Stimulated activated naive CD8-positive, alpha-beta T cell treated with anti-CD3 and anti-CD28 coated beads, Interleukin-15, amount 100 ng/mL, for 72 hours (primary cell): ENCODE data around the gene UVSSA.
A peak's percentile ranks its signal among the peaks of the same experiment; 100 is the strongest.
"Not testable (repeated sequence)": the region's sequence is repeated elsewhere in the genome, so short reads cannot be mapped to it uniquely, and the experiment has no call there.

ENCODE experiments used
- ATAC-seq: fragments of 150-1000 bp; cut with Tn5 transposase; 2 replicates; pipeline ENCODE4 v1.10.0; 2021; ENCODE audit warnings: mild to moderate bottlenecking, moderate library complexity
- DNase-seq, 2 donors: peaks; one replicate each; pipeline ENCODE4 v3.0.0; 2021 to 2022
- H3K27ac Mint-ChIP-seq, 2 donors: one replicate each; pipeline ENCODE4 v1.8.0; 2022; ENCODE audit warnings: mild to moderate bottlenecking in 2 of 2, mixed read lengths in 2 of 2, moderate library complexity in 2 of 2
- H3K27me3 Mint-ChIP-seq: one replicate; pipeline ENCODE4 v1.8.0; 2022; ENCODE audit warnings: mixed read lengths
- H3K4me1 Mint-ChIP-seq: one replicate; pipeline ENCODE4 v1.8.0; 2022; ENCODE audit warnings: mild to moderate bottlenecking, mixed read lengths
- H3K4me3 Mint-ChIP-seq, 2 donors: one replicate each; pipeline ENCODE4 v1.8.0; 2022; ENCODE audit warnings: mild to moderate bottlenecking in 2 of 2, mixed read lengths in 2 of 2, moderate library complexity in 1 of 2
- H3K9me3 Mint-ChIP-seq, 2 donors: one replicate each; pipeline ENCODE4 v1.8.0; 2022; ENCODE audit warnings: mixed read lengths in 2 of 2

Gene UVSSA

DNA sequence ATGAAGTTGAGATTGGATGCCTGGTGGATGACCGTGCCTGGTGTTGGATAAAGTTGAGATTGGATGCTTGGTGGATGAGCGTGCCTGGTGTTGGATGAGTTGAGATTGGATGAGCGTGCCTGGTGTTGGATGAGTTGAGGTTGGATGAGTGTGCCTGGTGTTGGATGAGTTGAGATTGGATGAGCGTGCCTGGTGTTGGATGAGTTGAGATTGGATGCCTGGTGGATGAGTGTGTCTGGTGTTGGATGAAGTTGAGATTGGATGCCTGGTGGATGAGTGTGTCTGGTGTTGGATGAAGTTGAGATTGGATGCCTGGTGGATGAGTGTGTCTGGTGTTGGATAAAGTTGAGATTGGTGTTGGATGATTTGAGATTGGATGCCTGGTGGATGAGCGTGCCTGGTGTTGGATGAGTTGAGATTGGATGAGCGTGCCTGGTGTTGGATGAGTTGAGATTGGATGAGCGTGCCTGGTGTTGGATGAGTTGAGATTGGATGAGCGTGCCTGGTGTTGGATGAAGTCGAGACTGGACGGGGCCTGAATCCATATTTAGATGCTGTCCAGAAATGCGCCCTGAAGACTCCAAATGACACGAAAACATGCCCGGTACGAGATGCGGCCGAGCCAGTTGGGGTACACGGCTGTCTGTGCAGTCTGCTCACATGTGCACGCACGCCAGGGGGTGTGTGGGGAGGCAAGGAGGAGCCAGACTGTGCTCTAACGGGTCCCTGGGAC lies 22.4 kb upstream of the UVSSA start:
- not testable (repeated sequence) for H3K27ac Mint-ChIP-seq, ATAC-seq, DNase-seq, H3K4me3 Mint-ChIP-seq, H3K4me1 Mint-ChIP-seq, H3K27me3 Mint-ChIP-seq, H3K9me3 Mint-ChIP-seq

DNA sequence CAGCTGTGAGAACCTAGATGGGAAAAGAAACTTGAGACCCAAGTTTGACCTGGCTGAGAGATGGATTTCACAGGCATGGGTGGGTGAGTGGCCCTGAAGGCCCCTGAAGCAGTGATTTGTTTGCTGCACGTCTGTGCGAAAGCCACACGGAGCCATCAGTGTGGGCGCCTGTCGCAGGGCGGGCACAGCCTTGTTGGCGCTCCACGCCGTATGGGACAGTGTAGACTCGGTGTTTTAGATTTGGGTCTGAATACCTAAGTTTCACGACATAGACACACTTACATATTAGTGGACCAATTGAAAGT lies 21.9 kb upstream of the UVSSA start:
- Mint-ChIP-seq H3K27me3 (no peaks in the 10 kb centered on the region), H3K27ac (no peak overlapping the region)

DNA sequence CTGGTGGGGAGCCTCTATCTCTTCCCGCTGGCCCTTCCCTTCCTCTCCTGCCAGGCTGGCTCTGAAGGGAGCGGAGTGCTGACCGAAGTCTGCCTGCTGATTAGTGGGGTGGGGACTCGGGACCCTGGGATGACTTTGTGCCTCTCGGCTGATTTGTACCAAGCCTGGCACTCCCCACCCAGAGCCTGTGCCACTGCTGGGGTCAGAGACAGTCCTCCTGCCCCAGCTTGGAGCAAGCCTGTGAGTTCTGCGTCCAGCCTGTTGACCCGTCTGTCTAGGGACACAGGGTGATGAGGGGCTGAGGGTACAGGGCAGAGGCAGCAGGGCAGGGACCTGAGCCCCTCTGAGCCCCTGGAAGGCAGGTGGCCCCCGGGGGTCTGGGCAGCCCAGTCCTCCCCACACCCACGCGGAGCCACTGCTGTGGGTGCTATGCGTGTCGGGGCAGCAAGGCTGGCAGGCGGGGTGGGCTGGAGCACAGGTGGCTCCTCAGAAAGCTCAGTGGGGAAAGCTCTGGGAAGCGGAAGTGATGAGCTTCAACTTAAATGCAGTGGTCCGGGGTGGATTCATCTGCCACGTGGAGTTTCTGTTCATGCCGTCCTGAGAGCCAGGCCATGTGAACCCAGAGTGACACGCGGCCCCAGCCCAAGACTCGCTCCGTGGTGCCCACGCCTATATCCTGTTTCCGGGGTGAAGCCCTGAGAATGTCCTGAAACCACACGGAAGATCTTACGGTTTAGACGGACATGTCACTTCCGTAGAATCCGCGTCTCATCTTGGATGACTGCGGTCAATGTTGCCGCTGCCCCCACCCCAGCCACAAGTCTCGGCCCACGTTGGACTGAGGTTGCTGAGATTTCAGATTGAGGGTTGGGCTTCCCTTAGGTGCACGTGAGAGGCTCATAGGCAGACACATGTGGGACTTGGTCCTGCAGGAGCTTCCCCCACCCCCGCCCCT lies 21.1 kb upstream of the UVSSA start:
- no peak for DNase-seq
- ATAC-seq, result no peak
- Mint-ChIP-seq H3K4me1 (peaks cover 23% of the 10 kb centered on the region), H3K9me3 (no peaks in the 10 kb centered on the region), H3K27me3 (no peaks in the 10 kb centered on the region), H3K4me3 (no peak overlapping the region), H3K27ac (no peak overlapping the region)

More for the DNA sequence above, 21.9 kb upstream of the UVSSA start:
- H3K9me3 Mint-ChIP-seq, result no peaks in the 10 kb centered on the region
- H3K4me3 Mint-ChIP-seq, result no peak overlapping the region
- DNase-seq (no peak), ATAC-seq (no peak)
- H3K4me1 Mint-ChIP-seq, result peaks cover 15% of the 10 kb centered on the region

DNA sequence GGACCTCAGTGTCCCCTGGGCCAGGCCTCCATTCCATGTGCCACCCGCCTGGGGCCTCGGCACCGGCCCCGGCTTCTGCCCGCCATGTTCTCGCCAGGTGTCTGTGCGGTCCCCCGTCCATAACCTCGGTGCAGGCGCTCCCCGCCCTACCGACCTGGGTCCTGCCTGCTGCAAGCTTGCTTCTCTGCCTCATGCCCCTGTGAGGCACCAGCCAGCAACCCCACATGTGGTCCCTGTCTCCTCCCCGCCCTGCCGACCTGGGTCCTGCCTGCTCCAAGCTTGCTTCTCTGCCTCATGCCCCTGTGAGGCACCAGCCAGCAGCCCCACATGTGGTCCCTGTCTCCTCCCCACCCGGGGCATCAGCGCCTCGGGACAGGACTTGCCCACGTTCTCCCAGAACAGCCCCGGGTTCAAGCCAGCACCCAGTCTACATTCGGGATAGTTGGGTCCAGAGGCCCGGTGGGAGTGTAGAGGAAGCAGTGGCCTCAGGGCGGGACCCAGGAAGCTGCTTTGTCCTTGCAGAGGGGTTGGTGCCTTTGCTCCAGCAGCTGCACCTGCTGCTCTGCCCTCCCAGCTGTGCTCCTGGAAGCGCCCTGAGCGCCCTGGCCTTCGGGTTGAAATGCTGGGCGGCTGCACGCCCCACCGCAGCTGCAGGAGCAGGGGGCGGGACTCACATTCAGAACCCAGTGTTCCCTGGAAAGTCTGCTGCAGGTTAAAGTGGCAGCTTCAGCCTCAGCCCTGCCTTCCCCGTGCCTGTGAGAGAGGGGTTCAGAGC lies 20.1 kb upstream of the UVSSA start:
- Mint-ChIP-seq H3K27ac (peak overlapping the region in 1 of 2 donors; percentile 24), H3K9me3 (no peaks in the 10 kb centered on the region), H3K27me3 (no peaks in the 10 kb centered on the region), H3K4me1 (peaks cover 33% of the 10 kb centered on the region), H3K4me3 (no peak overlapping the region)
- DNase-seq (no peak), ATAC-seq (no peak)

DNA sequence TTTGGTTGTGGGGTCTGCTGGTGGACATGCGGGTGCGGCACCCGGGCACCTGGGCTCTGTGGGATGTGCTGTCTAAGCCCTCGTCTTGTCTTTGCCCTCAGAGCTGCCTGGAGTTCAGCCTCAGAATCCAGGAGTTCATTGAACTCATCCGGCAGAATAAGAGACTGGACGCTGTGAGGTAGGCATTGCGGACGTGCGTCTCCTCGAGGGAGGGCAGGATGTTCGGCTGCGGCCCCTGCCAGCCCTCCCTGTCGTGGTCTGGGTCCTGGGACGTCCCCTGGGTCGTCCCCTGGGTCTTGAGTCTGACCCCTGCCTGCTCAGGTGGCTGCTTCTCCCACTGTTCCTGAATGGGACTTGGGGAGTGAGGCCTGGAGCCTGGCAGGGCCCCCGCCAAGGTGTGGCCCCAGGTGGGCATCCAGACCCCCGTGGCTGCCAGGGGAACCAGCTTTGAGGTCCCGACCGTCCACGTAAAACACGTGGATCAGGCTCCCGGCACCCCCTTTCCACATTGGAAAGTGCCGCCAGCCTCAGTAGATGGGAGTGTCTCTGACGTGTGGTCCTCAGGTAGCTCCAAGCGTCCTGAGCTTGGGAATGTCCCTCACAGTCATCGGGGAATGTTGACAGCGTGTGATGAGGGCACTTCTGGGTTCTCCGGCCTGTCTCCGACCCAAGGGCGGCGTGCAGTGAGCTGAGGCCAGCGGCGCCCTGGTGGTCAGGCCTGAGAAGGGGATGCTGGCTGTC lies 19.3 kb upstream of the UVSSA start:
- no peaks in the 10 kb centered on the region for H3K27me3 Mint-ChIP-seq
- H3K27ac Mint-ChIP-seq, result peak overlapping the region in 1 of 2 donors; percentile 12
- DNase-seq (no peak), ATAC-seq (no peak)
- H3K4me3 Mint-ChIP-seq, result no peak overlapping the region
- peaks cover 34% of the 10 kb centered on the region for H3K4me1 Mint-ChIP-seq
- no peaks in the 10 kb centered on the region for H3K9me3 Mint-ChIP-seq

DNA sequence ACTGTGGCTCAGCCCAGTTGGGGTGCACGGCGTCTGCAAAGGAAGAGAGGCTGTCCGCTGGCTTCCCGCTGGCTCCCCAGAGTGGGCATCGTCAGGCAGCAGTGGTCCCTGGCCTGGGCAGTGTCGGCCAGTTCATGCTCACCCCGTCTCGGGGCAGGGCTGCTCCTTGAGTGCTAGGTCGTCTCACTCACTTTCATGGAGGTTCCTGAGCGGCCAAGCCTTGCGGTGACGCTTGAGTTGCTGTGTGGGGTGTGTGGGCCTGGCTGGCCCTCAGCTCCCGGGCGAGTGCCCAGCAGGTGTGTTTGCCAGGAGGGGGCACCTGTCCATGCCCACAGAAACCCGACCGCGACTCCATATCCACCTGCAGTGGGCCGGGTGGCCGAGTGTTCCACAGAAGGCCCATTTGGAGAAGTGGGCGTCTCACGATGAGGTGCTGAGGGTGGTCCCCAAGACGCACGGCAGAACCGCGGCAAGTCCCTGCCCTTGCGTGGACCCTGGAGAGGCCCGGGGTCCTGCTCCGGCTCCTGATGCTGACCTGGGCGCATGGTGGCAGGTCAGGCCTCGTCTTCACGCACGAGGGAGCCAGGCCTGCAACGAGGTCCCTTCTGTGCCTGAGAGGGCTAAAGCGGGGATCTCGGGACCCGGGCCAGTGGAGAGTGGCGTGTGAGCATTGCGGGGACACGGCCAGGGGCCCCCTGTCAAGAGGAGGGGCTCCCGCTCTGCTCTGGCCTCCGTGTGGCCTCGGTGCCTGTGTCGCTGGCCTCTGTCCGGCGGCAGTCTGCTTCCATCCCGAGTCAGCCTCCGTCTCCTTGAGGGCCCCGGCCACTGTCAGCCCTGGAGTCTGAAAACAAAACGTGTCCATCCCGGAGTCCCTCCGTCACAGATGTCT lies 18.5 kb upstream of the UVSSA start:
- H3K9me3 Mint-ChIP-seq, result no peaks in the 10 kb centered on the region
- no peaks in the 10 kb centered on the region for H3K27me3 Mint-ChIP-seq
- DNase-seq, result no peak
- H3K4me3 Mint-ChIP-seq, result no peak overlapping the region
- H3K4me1 Mint-ChIP-seq, result peaks cover 34% of the 10 kb centered on the region
- ATAC-seq, result no peak
- H3K27ac Mint-ChIP-seq, result no peak overlapping the region

DNA sequence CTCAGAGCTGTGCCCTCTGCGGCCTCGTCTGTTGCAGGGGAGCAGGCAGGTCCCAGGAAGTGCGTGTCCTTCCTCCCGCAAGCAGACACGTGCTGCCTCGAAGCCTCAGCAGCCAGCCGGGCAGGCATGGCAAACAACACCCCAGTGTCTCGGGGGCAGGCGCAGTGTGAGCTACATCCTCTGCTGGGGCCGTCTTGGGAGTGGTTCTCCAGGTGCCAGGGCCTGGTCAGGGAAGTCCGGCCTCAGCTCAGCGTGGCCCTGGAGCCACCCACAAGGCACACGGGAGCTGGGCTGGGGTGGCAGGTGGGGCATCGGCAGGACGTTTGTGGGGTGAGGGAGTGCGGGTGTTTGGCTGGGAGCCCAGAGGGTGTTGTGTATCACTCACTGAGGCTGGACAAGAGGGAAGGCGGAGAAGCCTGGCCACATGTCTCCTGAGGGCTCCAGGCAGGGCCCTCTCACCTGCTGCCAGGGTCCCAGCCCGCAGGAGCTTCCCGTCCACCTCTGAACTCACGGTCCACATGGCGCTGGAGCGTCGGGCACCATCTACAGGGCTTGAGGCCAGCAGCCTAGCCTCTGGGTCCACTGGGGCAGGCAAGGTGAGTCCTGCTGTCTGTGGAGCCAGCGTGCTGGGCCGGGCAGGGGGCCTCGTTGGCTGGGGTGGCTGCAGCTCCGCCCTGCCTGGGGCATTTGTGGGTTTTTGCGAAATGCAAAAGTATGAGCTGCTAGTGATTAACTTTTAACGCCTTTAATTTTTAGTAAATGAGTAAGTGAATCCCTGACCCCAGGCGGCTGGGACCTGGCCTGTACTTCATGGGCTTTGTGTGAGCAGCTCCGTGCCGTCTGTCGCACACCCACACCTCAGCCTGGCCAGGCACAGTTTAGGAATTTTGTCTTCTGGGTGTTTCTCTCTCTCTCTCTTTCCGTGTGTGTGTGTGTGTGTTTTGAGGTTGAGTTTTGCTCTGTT lies 17.3 kb upstream of the UVSSA start:
- ATAC-seq (peak; percentile 11), DNase-seq (no peak)
- no peaks in the 10 kb centered on the region for H3K27me3 Mint-ChIP-seq
- no peaks in the 10 kb centered on the region for H3K9me3 Mint-ChIP-seq
- no peak overlapping the region for H3K27ac Mint-ChIP-seq
- peaks cover 40% of the 10 kb centered on the region for H3K4me1 Mint-ChIP-seq
- peak overlapping the region; percentile 40 to 49 for H3K4me3 Mint-ChIP-seq

DNA sequence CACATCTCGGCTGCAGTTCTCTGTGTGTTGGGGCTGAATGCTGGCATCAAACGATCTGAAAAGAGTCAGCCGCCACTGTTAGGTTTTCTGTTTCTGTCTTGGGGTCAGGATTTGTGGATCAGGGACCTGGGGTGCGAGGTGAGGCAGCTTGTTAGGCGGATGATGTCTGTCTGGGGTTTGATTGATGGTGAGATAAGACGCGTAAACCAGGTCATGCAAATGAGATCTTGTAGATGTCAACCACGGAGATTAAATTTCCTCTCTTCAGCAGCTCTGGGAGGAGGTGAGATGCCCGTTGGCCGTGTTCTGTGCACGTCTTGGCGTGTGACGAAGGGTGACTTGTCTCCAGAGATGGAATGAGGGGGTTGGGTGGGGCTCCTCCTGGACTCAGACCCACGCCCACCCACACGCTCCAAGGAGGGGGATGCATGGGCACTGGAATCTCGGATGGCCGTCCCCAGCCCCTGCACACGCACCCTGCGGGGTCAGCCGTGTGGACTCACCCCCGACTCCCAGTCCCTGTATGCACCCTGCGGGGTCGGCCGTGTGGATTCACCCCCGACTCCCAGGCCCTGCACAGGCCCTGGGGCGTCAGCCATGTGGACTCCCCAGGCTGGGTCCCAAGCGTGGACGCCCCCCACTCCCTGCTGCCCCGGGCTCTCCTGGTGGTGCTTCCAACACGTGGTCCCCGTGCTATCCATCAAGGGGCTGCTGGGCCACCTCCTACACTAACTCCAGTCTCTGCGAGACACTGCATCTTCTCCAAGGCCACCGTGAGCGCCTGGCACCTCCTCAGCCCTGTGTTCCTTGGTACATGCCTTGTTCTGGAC lies 16.0 kb upstream of the UVSSA start:
- H3K4me1 Mint-ChIP-seq, result peaks cover 46% of the 10 kb centered on the region
- H3K9me3 Mint-ChIP-seq, result peaks cover 0 to 5% of the 10 kb centered on the region in 2 donors
- H3K27ac Mint-ChIP-seq, result peak overlapping the region; percentile 83
- ATAC-seq (peak; percentile 60), DNase-seq (peak in 1 of 2 donors; percentile 33)
- peak overlapping the region; percentile 40 to 48 for H3K4me3 Mint-ChIP-seq
- H3K27me3 Mint-ChIP-seq, result no peaks in the 10 kb centered on the region

DNA sequence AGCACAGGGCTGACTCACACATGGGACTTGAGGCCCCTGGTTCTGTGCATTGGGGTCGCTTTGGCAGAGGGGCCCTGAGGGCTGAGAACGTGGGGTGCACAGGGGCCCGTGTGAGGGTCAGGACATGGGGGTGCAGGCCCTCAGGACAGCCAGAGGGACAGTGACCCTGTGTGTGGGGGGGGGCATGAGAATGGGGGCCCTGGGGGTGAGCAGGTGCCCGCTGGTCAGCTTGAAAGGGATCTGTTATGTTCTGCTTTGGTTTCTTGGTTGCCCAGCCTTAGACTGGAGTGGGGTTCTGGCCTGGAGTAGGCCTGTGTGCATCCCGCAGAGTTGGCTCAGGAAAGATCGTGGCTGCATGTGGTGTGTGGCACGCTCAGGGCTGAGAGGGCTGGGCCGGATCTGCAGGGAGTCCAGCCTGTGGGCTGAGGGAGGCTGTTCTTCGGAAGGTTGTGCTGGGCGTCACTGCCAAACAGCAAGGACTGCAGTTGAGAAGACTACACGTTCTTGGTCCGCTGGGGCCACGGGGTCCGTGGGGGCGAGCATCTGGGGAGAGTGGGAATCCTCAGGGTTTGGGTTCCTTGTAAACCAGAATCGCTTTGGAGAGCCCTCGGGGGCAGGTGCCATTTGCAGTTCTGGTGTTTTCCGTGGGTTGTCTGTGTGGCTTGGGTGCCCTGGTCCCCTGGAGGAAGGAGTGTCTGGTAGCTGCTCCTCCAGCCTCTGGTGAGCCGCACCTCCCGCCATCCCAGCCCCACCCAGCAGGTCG lies 15.2 kb upstream of the UVSSA start:
- DNase-seq (no peak), ATAC-seq (no peak)
- peaks cover 52% of the 10 kb centered on the region for H3K4me1 Mint-ChIP-seq
- H3K27me3 Mint-ChIP-seq, result no peaks in the 10 kb centered on the region
- peak overlapping the region in 1 of 2 donors; percentile 29 for H3K4me3 Mint-ChIP-seq
- H3K9me3 Mint-ChIP-seq, result peaks cover 0 to 5% of the 10 kb centered on the region in 2 donors
- H3K27ac Mint-ChIP-seq, result no peak overlapping the region

DNA sequence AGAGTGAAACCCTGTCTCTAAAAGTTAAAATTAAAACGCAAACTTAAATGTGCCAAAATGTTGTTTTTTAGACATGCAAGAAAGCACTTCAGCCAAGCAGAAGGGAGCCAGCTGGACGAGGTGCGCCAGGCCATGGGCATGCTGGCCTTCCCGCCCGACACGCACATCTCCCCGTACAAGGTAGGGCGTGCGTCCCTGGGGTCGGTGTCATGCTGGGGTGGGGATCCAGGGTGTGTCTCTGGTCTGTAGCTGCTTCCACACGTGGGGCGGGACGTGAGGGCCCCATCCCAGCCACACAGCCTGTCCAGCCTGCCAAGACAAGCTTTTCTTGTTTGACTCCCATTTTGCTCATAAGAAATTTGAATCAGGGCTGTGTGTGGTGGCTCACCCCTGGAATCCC lies 14.3 kb upstream of the UVSSA start:
- Mint-ChIP-seq H3K4me3 (no peak overlapping the region), H3K9me3 (peaks cover 0 to 5% of the 10 kb centered on the region in 2 donors), H3K27ac (no peak overlapping the region), H3K27me3 (no peaks in the 10 kb centered on the region), H3K4me1 (peaks cover 62% of the 10 kb centered on the region)
- no peak for ATAC-seq
- DNase-seq, result no peak

DNA sequence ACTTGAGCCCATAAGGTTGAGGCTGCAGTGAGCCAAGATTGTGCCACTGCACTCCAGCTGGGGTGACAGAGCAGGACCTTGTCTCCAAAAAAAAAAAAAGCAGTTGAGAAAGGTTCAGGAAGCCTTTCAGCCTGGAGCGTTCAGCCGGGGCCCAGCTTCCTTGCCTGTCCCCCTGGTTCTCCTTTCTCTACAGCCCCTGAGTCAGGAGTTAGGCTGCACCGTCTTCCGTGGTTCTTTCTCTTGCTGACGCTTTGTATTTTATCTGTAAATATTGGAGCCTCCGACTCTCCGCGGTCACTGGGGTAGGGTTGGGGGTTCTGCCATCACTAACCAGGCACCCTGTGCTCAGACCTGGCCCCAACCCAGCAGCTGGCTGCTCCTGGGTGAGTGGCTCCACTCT lies 13.8 kb upstream of the UVSSA start:
- ATAC-seq, result no peak
- no peak overlapping the region for H3K27ac Mint-ChIP-seq
- no peak overlapping the region for H3K4me3 Mint-ChIP-seq
- peaks cover 66% of the 10 kb centered on the region for H3K4me1 Mint-ChIP-seq
- H3K9me3 Mint-ChIP-seq, result peaks cover 0 to 5% of the 10 kb centered on the region in 2 donors
- DNase-seq, result no peak
- no peaks in the 10 kb centered on the region for H3K27me3 Mint-ChIP-seq

DNA sequence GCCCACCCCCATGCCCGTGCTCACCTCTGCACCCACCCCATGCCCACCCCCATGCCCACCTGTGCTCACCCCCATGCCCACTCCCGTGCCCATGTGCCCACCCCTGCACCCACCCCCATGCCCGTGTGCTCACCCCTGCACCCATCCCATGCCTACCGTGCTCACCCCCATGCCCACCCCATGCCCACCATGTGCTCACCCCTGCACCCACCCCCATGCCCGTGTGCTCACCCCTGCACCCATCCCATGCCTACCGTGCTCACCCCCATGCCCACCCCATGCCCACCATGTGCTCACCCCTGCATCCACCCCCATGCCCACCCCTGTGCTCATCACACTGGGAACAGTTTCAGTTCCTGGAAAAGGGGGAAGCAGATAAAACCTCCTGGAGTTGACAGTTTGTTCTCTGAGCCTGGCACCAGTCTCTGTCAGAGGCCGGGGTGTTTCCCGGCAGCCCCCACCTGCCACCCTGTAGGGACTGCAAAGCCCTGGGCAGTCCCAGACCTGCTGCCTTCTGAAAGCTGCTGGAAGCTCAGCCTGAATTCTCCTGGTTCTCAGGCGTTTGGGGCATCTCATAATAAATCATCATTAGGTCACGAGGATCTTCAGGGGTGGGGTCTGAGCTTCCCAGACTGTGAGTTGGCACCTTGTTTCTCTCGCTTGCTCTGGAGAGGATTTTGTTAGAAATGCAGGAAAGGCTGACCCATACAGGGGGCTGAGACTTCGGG lies 13.0 kb upstream of the UVSSA start:
- not testable (repeated sequence) for DNase-seq, H3K9me3 Mint-ChIP-seq, H3K4me3 Mint-ChIP-seq, H3K27me3 Mint-ChIP-seq
- Mint-ChIP-seq H3K4me1 (peaks cover 62% of the 10 kb centered on the region), H3K27ac (peak overlapping the region; percentile 40 to 61)
- ATAC-seq, result peak; percentile 53
